Measurements from ENCODE around the gene HSFX2.
"Not testable (repeated sequence)": the region's sequence is repeated elsewhere in the genome, so short reads cannot be mapped to it uniquely, and the experiment has no call there.

Gene HSFX2, protein sequence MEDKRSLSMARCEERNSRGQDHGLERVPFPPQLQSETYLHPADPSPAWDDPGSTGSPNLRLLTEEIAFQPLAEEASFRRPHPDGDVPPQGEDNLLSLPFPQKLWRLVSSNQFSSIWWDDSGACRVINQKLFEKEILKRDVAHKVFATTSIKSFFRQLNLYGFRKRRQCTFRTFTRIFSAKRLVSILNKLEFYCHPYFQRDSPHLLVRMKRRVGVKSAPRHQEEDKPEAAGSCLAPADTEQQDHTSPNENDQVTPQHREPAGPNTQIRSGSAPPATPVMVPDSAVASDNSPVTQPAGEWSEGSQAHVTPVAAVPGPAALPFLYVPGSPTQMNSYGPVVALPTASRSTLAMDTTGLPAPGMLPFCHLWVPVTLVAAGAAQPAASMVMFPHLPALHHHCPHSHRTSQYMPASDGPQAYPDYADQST

DNA sequence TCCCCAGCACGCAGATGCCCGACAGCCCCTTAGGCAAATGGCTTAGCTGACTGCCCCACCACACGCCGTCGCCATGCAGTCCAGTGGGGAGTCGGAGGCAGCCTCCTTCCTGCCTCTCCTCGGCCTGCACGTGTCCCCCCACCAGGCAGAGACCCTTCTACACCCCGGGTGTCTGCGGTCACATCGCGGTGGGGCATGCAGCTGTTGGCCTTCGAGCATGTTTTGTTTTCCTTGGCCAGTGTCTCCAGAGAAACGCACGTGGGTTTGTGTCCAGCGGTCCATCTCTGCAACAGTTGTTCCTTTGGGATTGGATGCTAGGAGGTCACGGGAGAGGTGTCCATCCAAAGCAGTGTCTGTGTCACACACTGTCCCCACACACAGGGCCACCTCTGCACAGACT lies at the start of gene HSFX2:
HSFX2 (minus strand) TSS at position 101 of the 400 bp plus-strand sequence. CDS start 614 bp downstream, outside the sequence.
- in situ Hi-C loops (cut with MboI; ENCODE audit: low pct_unique_long_range_greater_than_20kb, low sequenced_read_pairs, unreplicated experiment); DNase-seq (ENCODE audit: low spot score): not testable (repeated sequence)

DNA sequence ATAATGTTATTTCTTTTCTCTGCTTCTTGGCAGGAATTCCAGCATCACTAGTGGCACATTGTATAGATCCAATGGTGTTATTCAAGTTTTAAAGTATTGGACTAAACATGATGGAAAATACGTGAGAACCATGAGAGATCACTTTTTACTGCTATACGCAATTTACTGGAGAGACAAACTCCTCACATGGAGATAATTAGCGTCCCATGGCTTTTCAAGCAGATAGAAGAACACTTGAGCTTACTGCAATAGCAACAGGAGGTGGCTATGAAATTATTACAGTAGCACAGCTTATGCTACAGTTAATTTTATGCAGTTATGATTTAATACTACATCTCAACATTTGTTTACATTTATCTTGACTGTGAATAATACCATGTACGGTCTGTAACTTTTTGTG lies 48.4 kb upstream of the HSFX2 start:
- in situ Hi-C loops (cut with MboI; ENCODE audit: low pct_unique_long_range_greater_than_20kb, low sequenced_read_pairs, unreplicated experiment): no loop called here
- TF ChIP-seq, protein P1, sequence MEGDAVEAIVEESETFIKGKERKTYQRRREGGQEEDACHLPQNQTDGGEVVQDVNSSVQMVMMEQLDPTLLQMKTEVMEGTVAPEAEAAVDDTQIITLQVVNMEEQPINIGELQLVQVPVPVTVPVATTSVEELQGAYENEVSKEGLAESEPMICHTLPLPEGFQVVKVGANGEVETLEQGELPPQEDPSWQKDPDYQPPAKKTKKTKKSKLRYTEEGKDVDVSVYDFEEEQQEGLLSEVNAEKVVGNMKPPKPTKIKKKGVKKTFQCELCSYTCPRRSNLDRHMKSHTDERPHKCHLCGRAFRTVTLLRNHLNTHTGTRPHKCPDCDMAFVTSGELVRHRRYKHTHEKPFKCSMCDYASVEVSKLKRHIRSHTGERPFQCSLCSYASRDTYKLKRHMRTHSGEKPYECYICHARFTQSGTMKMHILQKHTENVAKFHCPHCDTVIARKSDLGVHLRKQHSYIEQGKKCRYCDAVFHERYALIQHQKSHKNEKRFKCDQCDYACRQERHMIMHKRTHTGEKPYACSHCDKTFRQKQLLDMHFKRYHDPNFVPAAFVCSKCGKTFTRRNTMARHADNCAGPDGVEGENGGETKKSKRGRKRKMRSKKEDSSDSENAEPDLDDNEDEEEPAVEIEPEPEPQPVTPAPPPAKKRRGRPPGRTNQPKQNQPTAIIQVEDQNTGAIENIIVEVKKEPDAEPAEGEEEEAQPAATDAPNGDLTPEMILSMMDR (IDR thresholded peaks at IDR 0.05; ENCODE audit: extremely low read depth, insufficient read depth, missing control alignments): no peak
- DNase-seq (ENCODE audit: low spot score): no peak

DNA sequence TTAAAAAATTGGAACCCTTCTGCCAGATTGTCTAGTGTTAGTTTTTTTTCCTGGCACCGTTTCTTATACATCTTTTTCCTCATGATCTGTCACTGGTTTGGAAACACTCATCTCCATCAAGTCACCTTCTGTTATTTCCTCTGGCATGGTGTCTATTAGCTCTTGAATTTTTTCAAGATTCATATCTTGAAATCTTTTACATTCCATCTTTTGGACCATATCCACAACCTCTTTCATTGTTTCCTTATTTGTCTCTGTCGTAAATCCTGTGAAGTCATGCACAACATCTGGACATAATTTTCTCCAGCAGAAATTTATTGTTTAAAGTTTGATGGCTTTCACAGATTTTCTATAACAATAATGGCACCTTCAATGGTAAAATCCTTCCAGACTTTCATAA lies 46.7 kb upstream of the HSFX2 start:
- TF ChIP-seq, protein P1 (IDR thresholded peaks at IDR 0.05; ENCODE audit: extremely low read depth, insufficient read depth, missing control alignments): no peak
- DNase-seq (ENCODE audit: low spot score): no peak
- in situ Hi-C loops (cut with MboI; ENCODE audit: low pct_unique_long_range_greater_than_20kb, low sequenced_read_pairs, unreplicated experiment): no loop called here

DNA sequence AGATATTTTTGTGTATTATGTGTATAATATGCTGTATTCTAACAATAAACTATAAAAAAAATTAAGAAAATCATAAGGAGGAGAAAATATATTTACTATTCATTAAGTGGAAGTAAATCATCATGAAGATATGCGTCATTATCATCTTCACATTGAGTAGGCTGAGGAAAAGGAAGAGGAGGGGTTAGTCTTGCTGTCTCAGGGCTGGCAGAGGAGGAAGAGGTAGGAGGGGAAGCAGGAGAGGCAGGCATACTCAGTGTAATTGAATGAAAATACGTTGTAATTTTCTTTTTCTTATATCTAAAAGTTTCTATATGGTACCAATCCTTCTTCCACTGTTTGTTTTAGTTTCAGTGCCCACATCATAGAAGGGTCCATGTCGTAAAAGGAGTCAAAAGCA lies 46.3 kb upstream of the HSFX2 start:
- in situ Hi-C loops (cut with MboI; ENCODE audit: low pct_unique_long_range_greater_than_20kb, low sequenced_read_pairs, unreplicated experiment): no loop called here
- DNase-seq (ENCODE audit: low spot score): no peak
- TF ChIP-seq, protein P1 (IDR thresholded peaks at IDR 0.05; ENCODE audit: extremely low read depth, insufficient read depth, missing control alignments): no peak

DNA sequence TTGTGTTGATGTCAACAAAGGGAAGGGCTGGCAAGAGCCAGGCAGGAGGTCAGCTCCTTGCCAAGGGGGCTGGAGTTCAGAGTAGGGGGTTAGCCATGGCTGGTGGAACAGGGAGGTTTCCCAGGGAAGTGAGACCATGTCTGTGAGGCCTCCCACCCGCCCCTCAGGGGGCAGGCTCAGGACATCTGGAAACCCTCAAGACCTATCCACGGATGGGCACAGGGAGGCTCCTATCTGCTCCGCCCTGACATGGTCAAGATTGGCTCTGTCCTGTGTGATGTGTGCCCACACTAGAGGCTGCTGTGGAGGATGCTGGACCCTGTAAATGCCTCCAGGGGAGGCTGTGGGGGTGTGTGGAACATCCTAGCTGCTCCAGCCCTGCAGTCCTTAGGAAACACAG lies 44.5 kb upstream of the HSFX2 start:
- in situ Hi-C loops (cut with MboI; ENCODE audit: low pct_unique_long_range_greater_than_20kb, low sequenced_read_pairs, unreplicated experiment): no loop called here
- TF ChIP-seq, protein P1 (IDR thresholded peaks at IDR 0.05; ENCODE audit: extremely low read depth, insufficient read depth, missing control alignments): no peak
- no peak for DNase-seq (ENCODE audit: low spot score)

DNA sequence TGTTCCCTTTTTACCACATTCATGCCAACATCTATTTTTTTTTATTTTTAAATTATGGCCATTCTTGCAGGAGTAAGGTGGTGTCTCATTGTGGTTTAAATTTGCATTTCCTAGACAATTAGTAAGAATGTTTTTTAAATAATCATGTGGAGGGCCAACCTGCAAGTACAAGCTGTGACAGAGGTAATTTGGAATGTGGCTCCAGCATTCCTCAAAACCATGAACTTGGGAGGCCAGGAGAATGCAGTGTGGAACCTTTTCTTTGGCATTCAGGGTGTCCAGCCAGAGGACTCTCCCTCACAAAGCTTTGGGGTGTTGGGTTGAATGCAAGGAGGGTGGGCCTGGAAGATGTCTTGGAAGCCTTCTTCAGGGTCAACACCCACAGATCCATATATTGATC lies 43.7 kb upstream of the HSFX2 start:
- DNase-seq (ENCODE audit: low spot score): no peak
- TF ChIP-seq, protein P1 (IDR thresholded peaks at IDR 0.05; ENCODE audit: extremely low read depth, insufficient read depth, missing control alignments): no peak
- in situ Hi-C loops (cut with MboI; ENCODE audit: low pct_unique_long_range_greater_than_20kb, low sequenced_read_pairs, unreplicated experiment): no loop called here

DNA sequence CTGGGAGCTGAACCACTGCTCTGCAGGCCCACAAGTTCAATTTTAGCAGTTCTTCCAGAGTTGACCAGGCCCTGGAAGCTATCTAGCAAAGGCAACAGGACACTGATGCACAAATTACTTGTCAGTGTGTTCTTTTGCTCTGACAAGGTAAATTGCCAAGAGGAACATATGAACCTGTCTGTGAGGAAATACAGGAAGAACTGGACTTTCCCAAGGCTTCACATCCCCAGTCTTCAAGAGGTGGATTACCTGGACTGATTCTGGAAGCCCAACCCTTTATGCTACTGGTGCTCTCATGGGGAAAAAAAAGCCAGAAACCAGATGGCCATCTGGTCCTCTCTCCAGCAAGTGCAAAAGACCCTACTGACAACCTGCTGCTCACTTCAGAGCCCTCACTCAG lies 38.4 kb upstream of the HSFX2 start:
- no peak for DNase-seq (ENCODE audit: low spot score)
- TF ChIP-seq, protein P1 (IDR thresholded peaks at IDR 0.05; ENCODE audit: extremely low read depth, insufficient read depth, missing control alignments): no peak
- in situ Hi-C loops (cut with MboI; ENCODE audit: low pct_unique_long_range_greater_than_20kb, low sequenced_read_pairs, unreplicated experiment): no loop called here

Measured in GM13977 (cell line).